HCT116 (cell line): ENCODE results near the gene PRKCZ.

Source experiments
- CTCF ChIP-seq, 3 experiments: fragments of 200-600 bp in 1 of 3; sonication (generic) in 1 of 3; IDR thresholded peaks in 2 of 3; conservative IDR thresholded peaks in 1 of 3; 2 replicates each; pipeline ENCODE4 v1.5.1; 2012 to 2017; ENCODE audit warnings: low read depth in 2 of 3, low read length in 2 of 3, antibody characterized with exemption in 1 of 3, borderline replicate concordance in 1 of 3, control low read depth in 1 of 3, mild to moderate bottlenecking in 1 of 3, mixed read lengths in 1 of 3, mixed run types in 1 of 3, moderate library complexity in 1 of 3; ENCODE audit not compliant: insufficient read depth in 1 of 3
- EZH2 ChIP-seq: fragments of 200-600 bp; sonication (generic); IDR thresholded peaks from 2 replicates; pipeline ENCODE4 v1.6.1; 2017; ENCODE audit warnings: antibody characterized with exemption, mixed run types
- MAX ChIP-seq: IDR thresholded peaks from 2 replicates; pipeline ENCODE4 v1.6.1; 2012
- POLR2A ChIP-seq: IDR thresholded peaks from 2 replicates; pipeline ENCODE4 v1.7.0; 2011; ENCODE audit warnings: borderline replicate concordance; ENCODE audit not compliant: insufficient read depth, insufficient read length; ENCODE audit errors: extremely low read depth
- POLR2AphosphoS5 ChIP-seq: IDR thresholded peaks from 2 replicates; pipeline ENCODE4 v1.6.1; 2011; ENCODE audit warnings: mild to moderate bottlenecking, low read depth, low read length, moderate library complexity
- REST ChIP-seq: IDR thresholded peaks from 2 replicates; pipeline ENCODE4 v1.6.1; 2012; ENCODE audit warnings: low read depth
- TCF7L2 ChIP-seq: IDR thresholded peaks from 2 replicates; pipeline ENCODE4 v1.7.0; 2011; ENCODE audit warnings: borderline replicate concordance, inconsistent platforms; ENCODE audit not compliant: insufficient read depth, insufficient read length; ENCODE audit errors: extremely low read depth
- ZFX ChIP-seq: fragments of 450-650 bp; IDR thresholded peaks from 2 replicates; pipeline ENCODE4 v1.6.1; 2017

- no peak for TF ChIP-seq POLR2A
- TF ChIP-seq ZFX, result no peak
- no peak for TF ChIP-seq POLR2AphosphoS5
- no peak for TF ChIP-seq TCF7L2
- TF ChIP-seq REST, result no peak
- TF ChIP-seq CTCF (IDR thresholded peaks at IDR 0.05 in 2 of 3, conservative IDR thresholded peaks at IDR 0.05 in 1 of 3; ENCODE audit: borderline replicate concordance in 1 of 3, insufficient read depth in 1 of 3, low read depth in 2 of 3, low read length in 2 of 3), result no peak
- no peak for TF ChIP-seq MAX
- TF ChIP-seq EZH2, result no peak
These were observed 40.1 kb downstream of the PRKCZ start for GRCh38 chr1:2090216-2090890.
